GM12878 (cell line): Measurements from ENCODE around the gene FGF14. TPM values are rescaled to one million over a fixed set of nuclear protein-coding genes. Genes with fewer than 3 reads are reported as not detected.

ENCODE experiments used
- ATAC-seq: fragments of 200-7000 bp; cut with Tn5 transposase; 3 replicates; pipeline ENCODE4 v1.9.1; 2020; ENCODE audit warnings: mild to moderate bottlenecking, moderate library complexity
- BruUV-seq: library from RNA; stranded (reverse); fragments of 400-500 nt; replicated peaks from 2 replicates; lab custom pipeline; 2021; lab: Mats Ljungman, UMichigan
- CTCF ChIA-PET: fragments of 300-600 bp; sonication (Branson Sonifier 250); formaldehyde crosslinking; extraction: SDS; loops from one replicate; lab custom pipeline; 2021; ENCODE audit warnings: inconsistent platforms; lab: Yijun Ruan, JAX
- POLR2A ChIA-PET: fragments of 350-600 bp; formaldehyde crosslinking; extraction: SDS; loops from one replicate; lab custom pipeline; 2021; ENCODE audit warnings: inconsistent platforms; lab: Charles Lee
- RAD21 ChIA-PET: fragments of 300-600 bp; sonication (Branson Sonifier 250); formaldehyde crosslinking; loops from one replicate; lab custom pipeline; 2023; ENCODE audit warnings: antibody characterized with exemption; ENCODE audit not compliant: unreplicated experiment; lab: Charles Lee
- SMC1A ChIA-PET: fragments of 300-600 bp; sonication (Branson Sonifier 250); formaldehyde crosslinking; loops from one replicate; lab custom pipeline; 2023; ENCODE audit not compliant: unreplicated experiment, uncharacterized antibody; lab: Charles Lee
- DNase-seq: peaks from one replicate; pipeline ENCODE4 v3.0.0-alpha.2; 2011; ENCODE audit warnings: low read depth, low spot score
- FAIRE-seq: peaks from 3 replicates; lab custom pipeline; 2011; peaks lifted over from hg19 to GRCh38; lab: Jason Lieb, UNC
- H2AFZ ChIP-seq: 2 replicates; pipeline ENCODE4 v1.6.0; 2011; ENCODE audit warnings: low read depth, low read length, control low read depth; ENCODE audit not compliant: control insufficient read depth
- H3K27ac ChIP-seq: 2 replicates; pipeline ENCODE4 v1.5.1; 2011; ENCODE audit warnings: control low read depth; ENCODE audit not compliant: control insufficient read depth, insufficient read depth
- H3K27me3 ChIP-seq, 2 experiments: replicated peaks in 1 of 2; 2 replicates each; pipeline versions ENCODE4 v1.6.0 to v1.6.1; 2011; ENCODE audit warnings: low read length in 1 of 2; ENCODE audit not compliant: control insufficient read depth in 2 of 2, insufficient read depth in 2 of 2
- H3K36me3 ChIP-seq, 2 experiments: 2 replicates each; pipeline ENCODE4 v1.5.1; 2011; ENCODE audit warnings: low read length in 1 of 2; ENCODE audit not compliant: control insufficient read depth in 2 of 2, insufficient read depth in 2 of 2
- H3K4me1 ChIP-seq: 2 replicates; pipeline ENCODE4 v1.6.1; 2011; ENCODE audit warnings: mild to moderate bottlenecking, low read length, moderate library complexity, mixed read lengths; ENCODE audit not compliant: control insufficient read depth, insufficient read depth
- H3K4me2 ChIP-seq: 2 replicates; pipeline ENCODE4 v1.6.0; 2011; ENCODE audit warnings: control low read depth; ENCODE audit not compliant: control insufficient read depth, insufficient read depth
- H3K4me3 ChIP-seq: fragments of 200-600 bp; sonication (generic); 2 replicates; pipeline ENCODE4 v1.5.1; 2016
- H3K79me2 ChIP-seq: 2 replicates; pipeline ENCODE4 v1.6.0; 2011; ENCODE audit warnings: low read length; ENCODE audit not compliant: control insufficient read depth, insufficient read depth
- H3K9ac ChIP-seq: 2 replicates; pipeline ENCODE4 v1.8.0; 2011; ENCODE audit warnings: low read length, control low read depth, mixed read lengths; ENCODE audit not compliant: control insufficient read depth, insufficient read depth
- H3K9me3 ChIP-seq: replicated peaks from 3 replicates; pipeline ENCODE4 v1.5.1; 2011; ENCODE audit warnings: mild to moderate bottlenecking, low read length; ENCODE audit not compliant: control insufficient read depth, insufficient read depth
- H4K20me1 ChIP-seq: 2 replicates; pipeline ENCODE4 v1.6.0; 2011; ENCODE audit not compliant: control insufficient read depth, insufficient read depth
- BRCA1 ChIP-seq: IDR thresholded peaks from 2 replicates; pipeline ENCODE4 v1.6.1; 2011; ENCODE audit warnings: low read depth, low read length, improper control_type of control experiment
- EP300 ChIP-seq, 2 experiments: fragments of 150-350 bp in 1 of 2; IDR thresholded peaks; 2 replicates each; pipeline ENCODE4 v1.6.1; 2011 to 2012; ENCODE audit warnings: low read depth in 2 of 2, low read length in 2 of 2, borderline replicate concordance in 1 of 2, improper control_type of control experiment in 1 of 2, inconsistent platforms in 1 of 2; ENCODE audit not compliant: control insufficient read depth in 1 of 2
- HDAC2 ChIP-seq: fragments of 200-600 bp; sonication (generic); IDR thresholded peaks from 2 replicates; pipeline ENCODE4 v1.6.1; 2017
- IRF4 ChIP-seq: IDR thresholded peaks from 2 replicates; pipeline ENCODE4 v1.6.1; 2011; ENCODE audit warnings: low read depth, low read length
- KDM1A ChIP-seq: fragments of 200-600 bp; sonication (generic); IDR thresholded peaks from 2 replicates; pipeline ENCODE4 v1.6.1; 2016; ENCODE audit warnings: borderline replicate concordance
- LARP7 ChIP-seq: fragments of 450-650 bp; IDR thresholded peaks from 2 replicates; pipeline ENCODE4 v1.6.1; 2017; ENCODE audit warnings: mild to moderate bottlenecking
- NBN ChIP-seq: fragments of 450-650 bp; IDR thresholded peaks from 2 replicates; pipeline ENCODE4 v1.6.1; 2016
- NFYB ChIP-seq: IDR thresholded peaks from 2 replicates; pipeline ENCODE4 v1.6.1; 2011; ENCODE audit warnings: low read depth, mild to moderate bottlenecking, low read length, improper control_type of control experiment, moderate library complexity; ENCODE audit not compliant: insufficient read depth
- PAX8 ChIP-seq: fragments of 450-650 bp; IDR thresholded peaks from 2 replicates; pipeline ENCODE4 v1.6.1; 2017; ENCODE audit warnings: mild to moderate bottlenecking, moderate library complexity
- RCOR1 ChIP-seq: conservative IDR thresholded peaks from 2 replicates; pipeline ENCODE4 v1.6.1; 2012; ENCODE audit warnings: low read depth, low read length, improper control_type of control experiment
- TCF3 ChIP-seq: IDR thresholded peaks from 2 replicates; pipeline ENCODE4 v1.6.1; 2012; ENCODE audit warnings: low read depth, mild to moderate bottlenecking, low read length, borderline replicate concordance; ENCODE audit not compliant: insufficient read depth
- YBX1 ChIP-seq: fragments of 450-650 bp; IDR thresholded peaks from 2 replicates; pipeline ENCODE4 v1.6.1; 2016; ENCODE audit warnings: antibody characterized with exemption
- ZNF217 ChIP-seq: fragments of 450-650 bp; IDR thresholded peaks from 2 replicates; pipeline ENCODE4 v1.6.1; 2017; ENCODE audit warnings: antibody characterized with exemption, mild to moderate bottlenecking
- ZNF384 ChIP-seq: IDR thresholded peaks from 2 replicates; pipeline ENCODE4 v1.6.1; 2012; ENCODE audit warnings: low read depth, mild to moderate bottlenecking, low read length, improper control_type of control experiment, borderline replicate concordance
- WGBS: methylation state at CpG from one replicate; pipeline ENCODE4 v1.1.6; 2016; ENCODE audit warnings: low lambda C conversion rate; ENCODE audit not compliant: insufficient replicate concordance, insufficient coverage; ENCODE audit errors: missing lambda C conversion rate; 5-methylcytosine and 5-hydroxymethylcytosine counted together
- in situ Hi-C: fragments of 300-500 bp; cut with MboI; formaldehyde crosslinking; loops from 9 replicates; pipeline ENCODE4 v1.14.3; 2018; ENCODE audit warnings: mixed read lengths
- intact Hi-C: fragments of 100-400 bp; cut with micrococcal nuclease; formaldehyde crosslinking; loops from one replicate; pipeline ENCODE4 v1.14.2; 2022; ENCODE audit not compliant: unreplicated experiment
- polyA plus RNA-seq, 11 experiments: library from polyadenylated mRNA; depleted of rRNA in 4 of 11; unstranded in 6 of 11; stranded (reverse) in 5 of 11; fragments of >200 nt; fragmentation: Nextera tagmentation in 4 of 11; fragmentation: Illumina TruSeq in 1 of 11; extraction: Ambion mirVana in 4 of 11; extraction: Trizol in 1 of 11; gene quantifications; 1 replicate in 1 of 11; 2 replicates in 10 of 11; pipeline versions ENCODE4 v1.2.1 to v1.2.3, GENCODE V29; 2011 to 2016; ENCODE audit warnings: inconsistent platforms in 2 of 11, missing spikeins in 2 of 11, low read depth in 1 of 11
- total RNA-seq, 4 experiments: library from RNA; depleted of rRNA in 3 of 4; stranded (reverse); fragments of >200 nt in 3 of 4; fragmentation: Illumina TruSeq in 1 of 4; extraction: Trizol in 1 of 4; gene quantifications; 2 replicates each; pipeline versions ENCODE4 v1.2.1 to v1.2.3, GENCODE V29; 2013 to 2021
- TF ChIP-seq, protein P1 (sequence below): IDR thresholded peaks from 2 replicates; pipeline ENCODE4 v1.6.1; 2012; ENCODE audit warnings: low read depth, low read length, improper control_type of control experiment
- TF ChIP-seq, protein P2 (sequence below): fragments of 450-650 bp; IDR thresholded peaks from 2 replicates; pipeline ENCODE4 v1.6.1; 2014; ENCODE audit warnings: mild to moderate bottlenecking
- TF ChIP-seq, protein P3 (sequence below): fragments of 450-650 bp; IDR thresholded peaks from 2 replicates; pipeline ENCODE4 v1.6.1; 2017; ENCODE audit warnings: mild to moderate bottlenecking, low read depth, inconsistent platforms; ENCODE audit not compliant: poor library complexity, severe bottlenecking
- TF ChIP-seq, protein P4 (sequence below): fragments of 450-650 bp; IDR thresholded peaks from 2 replicates; pipeline ENCODE4 v1.6.1; 2017; ENCODE audit warnings: mild to moderate bottlenecking

FGF14 gene
- total and polyA plus RNA-seq, 10 of the 15 experiments (the other 5 are each of a cell fraction or from before 2014, with no cell fraction given), result under 0.01 to 0.44 (median 0.04) TPM

DNA sequence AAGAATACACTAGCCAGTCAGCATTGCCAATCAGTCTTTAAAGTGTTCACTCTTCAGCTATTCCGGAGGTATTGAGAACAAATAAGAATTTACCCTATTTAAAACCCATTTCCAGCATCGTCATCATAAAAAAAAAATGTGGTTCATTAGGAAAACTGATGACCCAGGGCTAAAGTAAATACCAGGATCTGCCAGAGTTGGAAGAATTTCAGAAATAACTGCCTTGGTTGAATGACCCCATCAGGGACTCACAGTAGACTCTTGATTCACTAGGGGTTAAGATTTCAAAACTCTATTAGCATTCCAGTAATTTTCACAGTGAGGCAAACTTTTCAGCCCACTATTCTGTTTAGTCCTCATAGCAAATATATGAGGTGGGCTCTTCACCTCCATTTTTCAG, 572.4 kb downstream of the FGF14 start:
- ATAC-seq (no peak), FAIRE-seq (no peak), DNase-seq (no peak)
- 0% methylated on average over 2 of the region's 2 CpGs for WGBS
- ChIA-PET RAD21 (no interaction called here), POLR2A (no interaction called here), SMC1A (no interaction called here), CTCF (no interaction called here)
- in situ Hi-C loops (no loop called here), intact Hi-C loops (no loop called here)
- Histone ChIP-seq H3K27me3 (no peaks in the 10 kb centered on the region), H3K36me3 (no peaks in the 10 kb centered on the region), H3K4me2 (no peak overlapping the region), H3K79me2 (no peaks in the 10 kb centered on the region), H3K27ac (no peak overlapping the region), H4K20me1 (no peaks in the 10 kb centered on the region), H3K4me3 (no peak overlapping the region), H3K9me3 (no peaks in the 10 kb centered on the region), H2AFZ (no peak overlapping the region), H3K4me1 (no peaks in the 10 kb centered on the region), H3K9ac (no peak overlapping the region)
- no TSS peak for BruUV-seq
- TF ChIP-seq, protein P1, sequence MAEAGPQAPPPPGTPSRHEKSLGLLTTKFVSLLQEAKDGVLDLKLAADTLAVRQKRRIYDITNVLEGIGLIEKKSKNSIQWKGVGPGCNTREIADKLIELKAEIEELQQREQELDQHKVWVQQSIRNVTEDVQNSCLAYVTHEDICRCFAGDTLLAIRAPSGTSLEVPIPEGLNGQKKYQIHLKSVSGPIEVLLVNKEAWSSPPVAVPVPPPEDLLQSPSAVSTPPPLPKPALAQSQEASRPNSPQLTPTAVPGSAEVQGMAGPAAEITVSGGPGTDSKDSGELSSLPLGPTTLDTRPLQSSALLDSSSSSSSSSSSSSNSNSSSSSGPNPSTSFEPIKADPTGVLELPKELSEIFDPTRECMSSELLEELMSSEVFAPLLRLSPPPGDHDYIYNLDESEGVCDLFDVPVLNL, result no peak
- no peak for TF ChIP-seq NBN
- no peak for TF ChIP-seq TCF3
- TF ChIP-seq RCOR1, result no peak
- TF ChIP-seq HDAC2, result no peak
- no peak for TF ChIP-seq ZNF384
- no peak for TF ChIP-seq KDM1A
- TF ChIP-seq BRCA1, result no peak
- TF ChIP-seq, protein P2, sequence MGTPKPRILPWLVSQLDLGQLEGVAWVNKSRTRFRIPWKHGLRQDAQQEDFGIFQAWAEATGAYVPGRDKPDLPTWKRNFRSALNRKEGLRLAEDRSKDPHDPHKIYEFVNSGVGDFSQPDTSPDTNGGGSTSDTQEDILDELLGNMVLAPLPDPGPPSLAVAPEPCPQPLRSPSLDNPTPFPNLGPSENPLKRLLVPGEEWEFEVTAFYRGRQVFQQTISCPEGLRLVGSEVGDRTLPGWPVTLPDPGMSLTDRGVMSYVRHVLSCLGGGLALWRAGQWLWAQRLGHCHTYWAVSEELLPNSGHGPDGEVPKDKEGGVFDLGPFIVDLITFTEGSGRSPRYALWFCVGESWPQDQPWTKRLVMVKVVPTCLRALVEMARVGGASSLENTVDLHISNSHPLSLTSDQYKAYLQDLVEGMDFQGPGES, result no peak
- no peak for TF ChIP-seq NFYB
- TF ChIP-seq, protein P3, sequence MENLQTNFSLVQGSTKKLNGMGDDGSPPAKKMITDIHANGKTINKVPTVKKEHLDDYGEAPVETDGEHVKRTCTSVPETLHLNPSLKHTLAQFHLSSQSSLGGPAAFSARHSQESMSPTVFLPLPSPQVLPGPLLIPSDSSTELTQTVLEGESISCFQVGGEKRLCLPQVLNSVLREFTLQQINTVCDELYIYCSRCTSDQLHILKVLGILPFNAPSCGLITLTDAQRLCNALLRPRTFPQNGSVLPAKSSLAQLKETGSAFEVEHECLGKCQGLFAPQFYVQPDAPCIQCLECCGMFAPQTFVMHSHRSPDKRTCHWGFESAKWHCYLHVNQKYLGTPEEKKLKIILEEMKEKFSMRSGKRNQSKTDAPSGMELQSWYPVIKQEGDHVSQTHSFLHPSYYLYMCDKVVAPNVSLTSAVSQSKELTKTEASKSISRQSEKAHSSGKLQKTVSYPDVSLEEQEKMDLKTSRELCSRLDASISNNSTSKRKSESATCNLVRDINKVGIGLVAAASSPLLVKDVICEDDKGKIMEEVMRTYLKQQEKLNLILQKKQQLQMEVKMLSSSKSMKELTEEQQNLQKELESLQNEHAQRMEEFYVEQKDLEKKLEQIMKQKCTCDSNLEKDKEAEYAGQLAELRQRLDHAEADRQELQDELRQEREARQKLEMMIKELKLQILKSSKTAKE, result no peak
- no peak for TF ChIP-seq IRF4
- no peak for TF ChIP-seq LARP7
- no peak for TF ChIP-seq PAX8
- TF ChIP-seq, protein P4, sequence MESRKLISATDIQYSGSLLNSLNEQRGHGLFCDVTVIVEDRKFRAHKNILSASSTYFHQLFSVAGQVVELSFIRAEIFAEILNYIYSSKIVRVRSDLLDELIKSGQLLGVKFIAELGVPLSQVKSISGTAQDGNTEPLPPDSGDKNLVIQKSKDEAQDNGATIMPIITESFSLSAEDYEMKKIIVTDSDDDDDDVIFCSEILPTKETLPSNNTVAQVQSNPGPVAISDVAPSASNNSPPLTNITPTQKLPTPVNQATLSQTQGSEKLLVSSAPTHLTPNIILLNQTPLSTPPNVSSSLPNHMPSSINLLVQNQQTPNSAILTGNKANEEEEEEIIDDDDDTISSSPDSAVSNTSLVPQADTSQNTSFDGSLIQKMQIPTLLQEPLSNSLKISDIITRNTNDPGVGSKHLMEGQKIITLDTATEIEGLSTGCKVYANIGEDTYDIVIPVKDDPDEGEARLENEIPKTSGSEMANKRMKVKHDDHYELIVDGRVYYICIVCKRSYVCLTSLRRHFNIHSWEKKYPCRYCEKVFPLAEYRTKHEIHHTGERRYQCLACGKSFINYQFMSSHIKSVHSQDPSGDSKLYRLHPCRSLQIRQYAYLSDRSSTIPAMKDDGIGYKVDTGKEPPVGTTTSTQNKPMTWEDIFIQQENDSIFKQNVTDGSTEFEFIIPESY, result no peak
- no peak for TF ChIP-seq ZNF217
- no peak for TF ChIP-seq EP300 (IDR thresholded peaks at IDR 0.05; ENCODE audit: borderline replicate concordance in 1 of 2, control insufficient read depth in 1 of 2, low read depth in 2 of 2, low read length in 2 of 2)
- no peak for TF ChIP-seq YBX1
